Vagina (tissue), 2 donors: ENCODE measurements around the gene PTPRG. TPM values are rescaled to one million over a fixed set of nuclear protein-coding genes. Genes with fewer than 3 reads are reported as not detected.

Experiments used
- DNase-seq, 2 donors: peaks; one replicate each; pipeline ENCODE4 v3.0.0-alpha.2; 2017; ENCODE audit errors: extremely low spot score in 2 of 2
- H3K27ac ChIP-seq: fragments of 200-600 bp; sonication (generic); one replicate; pipeline ENCODE4 v1.5.1; 2019
- H3K27me3 ChIP-seq: fragments of 200-600 bp; sonication (generic); one replicate; pipeline ENCODE4 v1.5.1; 2019
- H3K36me3 ChIP-seq, 2 donors: fragments of 200-600 bp; sonication (generic); one replicate each; pipeline ENCODE4 v1.5.1; 2017 to 2019
- H3K4me1 ChIP-seq: fragments of 200-600 bp; sonication (generic); one replicate; pipeline ENCODE4 v1.5.1; 2019
- H3K4me3 ChIP-seq, 2 donors: fragments of 200-600 bp; sonication (generic); 1 replicate in 1 of 2; 2 replicates in 1 of 2; pipeline ENCODE4 v1.5.1; 2016 to 2019
- H3K9me3 ChIP-seq: fragments of 200-600 bp; sonication (generic); one replicate; pipeline ENCODE4 v1.5.1; 2019
- POLR2A ChIP-seq, 2 donors: fragments of 450-650 bp; IDR thresholded peaks; one replicate each; pipeline ENCODE4 v1.6.1; 2017; ENCODE audit warnings: antibody characterized with exemption in 2 of 2, mild to moderate bottlenecking in 2 of 2, moderate library complexity in 2 of 2
- POLR2AphosphoS5 ChIP-seq, 2 donors: sonication (generic); formaldehyde crosslinking; IDR thresholded peaks; one replicate each; pipeline ENCODE4 v1.9.0; 2017; ENCODE audit warnings: antibody characterized with exemption in 2 of 2, mild to moderate bottlenecking in 2 of 2, low read depth in 1 of 2; ENCODE audit not compliant: insufficient read depth in 1 of 2
- intact Hi-C: fragments of 100-400 bp; cut with DNase I; formaldehyde crosslinking; loops from one replicate; pipeline ENCODE4 v1.15.1; 2023
- total RNA-seq: library from RNA; depleted of rRNA; stranded (reverse); fragments of >200 nt; gene quantifications from one replicate; pipeline ENCODE4 v1.2.3, GENCODE V29; 2016
- TF ChIP-seq, protein P1 (sequence below), 3 experiments: fragments of 450-650 bp in 2 of 3; fragments of 200-600 bp in 1 of 3; sonication (generic) in 1 of 3; IDR thresholded peaks; one replicate each; pipeline ENCODE4 v1.5.1; 2017 to 2019; ENCODE audit warnings: antibody characterized with exemption in 3 of 3, mild to moderate bottlenecking in 2 of 3, moderate library complexity in 2 of 3

PTPRG gene
- total RNA-seq, 1 donor from 2014 or later: 47.6 TPM

DNA sequence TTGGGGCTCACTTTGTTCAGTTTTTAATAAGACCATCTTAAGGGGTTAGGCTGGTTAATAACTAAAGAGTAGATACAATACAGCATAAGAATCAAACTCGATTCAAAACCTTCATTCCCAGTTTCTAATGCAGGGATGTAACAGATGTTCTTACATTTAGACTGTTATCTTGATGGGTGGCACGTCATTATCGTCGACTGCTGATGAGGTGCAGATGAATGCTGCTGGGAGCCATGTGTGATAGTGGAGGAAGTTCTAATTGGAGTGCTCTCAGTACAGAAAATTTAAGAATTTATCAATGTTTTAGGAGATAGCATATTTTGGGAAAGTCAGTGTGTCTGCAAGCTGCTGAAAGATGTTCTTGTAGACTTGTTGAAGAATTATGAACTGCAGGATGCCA lies 331.5 kb downstream of the PTPRG start:
- H3K27ac ChIP-seq: no peak overlapping the region
- H3K36me3 ChIP-seq: no peaks in the 10 kb centered on the region
- no peaks in the 10 kb centered on the region for H3K9me3 ChIP-seq
- intact Hi-C loops: no loop called here
- no peak for DNase-seq
- H3K4me3 ChIP-seq: no peak overlapping the region
- no peaks in the 10 kb centered on the region for H3K27me3 ChIP-seq
- no peak for TF ChIP-seq POLR2AphosphoS5 (IDR thresholded peaks at IDR 0.05; ENCODE audit: insufficient read depth in 1 of 2, low read depth in 1 of 2)
- no peak for TF ChIP-seq POLR2A (IDR thresholded peaks at IDR 0.05)
- TF ChIP-seq, protein P1, sequence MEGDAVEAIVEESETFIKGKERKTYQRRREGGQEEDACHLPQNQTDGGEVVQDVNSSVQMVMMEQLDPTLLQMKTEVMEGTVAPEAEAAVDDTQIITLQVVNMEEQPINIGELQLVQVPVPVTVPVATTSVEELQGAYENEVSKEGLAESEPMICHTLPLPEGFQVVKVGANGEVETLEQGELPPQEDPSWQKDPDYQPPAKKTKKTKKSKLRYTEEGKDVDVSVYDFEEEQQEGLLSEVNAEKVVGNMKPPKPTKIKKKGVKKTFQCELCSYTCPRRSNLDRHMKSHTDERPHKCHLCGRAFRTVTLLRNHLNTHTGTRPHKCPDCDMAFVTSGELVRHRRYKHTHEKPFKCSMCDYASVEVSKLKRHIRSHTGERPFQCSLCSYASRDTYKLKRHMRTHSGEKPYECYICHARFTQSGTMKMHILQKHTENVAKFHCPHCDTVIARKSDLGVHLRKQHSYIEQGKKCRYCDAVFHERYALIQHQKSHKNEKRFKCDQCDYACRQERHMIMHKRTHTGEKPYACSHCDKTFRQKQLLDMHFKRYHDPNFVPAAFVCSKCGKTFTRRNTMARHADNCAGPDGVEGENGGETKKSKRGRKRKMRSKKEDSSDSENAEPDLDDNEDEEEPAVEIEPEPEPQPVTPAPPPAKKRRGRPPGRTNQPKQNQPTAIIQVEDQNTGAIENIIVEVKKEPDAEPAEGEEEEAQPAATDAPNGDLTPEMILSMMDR (IDR thresholded peaks at IDR 0.05): no peak
- peaks cover 28% of the 10 kb centered on the region for H3K4me1 ChIP-seq

DNA sequence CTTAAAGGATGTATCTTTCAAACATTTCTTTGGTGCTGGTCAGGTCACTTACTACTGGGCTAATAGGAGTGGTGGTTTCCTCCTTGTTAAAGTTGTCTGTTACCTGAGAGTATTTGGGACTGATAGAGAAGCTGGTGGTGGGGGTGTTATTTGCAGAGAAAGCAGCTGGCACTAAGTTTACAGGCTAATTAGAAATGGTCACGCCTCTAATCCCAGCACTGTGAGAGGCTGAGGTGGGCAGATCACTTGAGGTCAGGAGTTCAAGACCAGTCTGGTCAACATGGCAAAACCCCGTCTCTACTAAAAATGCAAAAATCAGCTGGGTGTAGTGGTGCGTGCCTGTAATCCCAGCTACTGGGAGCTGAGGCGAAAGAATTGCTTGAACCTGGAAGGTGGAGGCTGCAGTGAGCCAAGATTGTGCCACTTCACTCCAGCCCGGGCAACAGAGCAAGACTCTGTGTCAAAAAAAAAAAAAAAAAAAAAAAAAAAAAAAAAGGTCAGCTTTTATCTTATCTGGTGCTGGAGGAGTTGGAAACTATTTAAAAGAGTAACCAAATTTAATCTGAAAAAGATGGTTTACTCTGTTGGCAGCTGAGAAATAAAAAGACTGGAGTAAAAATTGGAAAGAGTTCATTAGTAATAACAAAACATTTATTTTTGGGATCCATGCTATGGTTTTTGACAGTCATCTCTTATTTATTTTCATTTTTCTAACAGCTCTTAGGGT lies 332.6 kb downstream of the PTPRG start:
- TF ChIP-seq, protein P1 (IDR thresholded peaks at IDR 0.05): no peak
- TF ChIP-seq POLR2A (IDR thresholded peaks at IDR 0.05): no peak
- no peak for TF ChIP-seq POLR2AphosphoS5 (IDR thresholded peaks at IDR 0.05; ENCODE audit: insufficient read depth in 1 of 2, low read depth in 1 of 2)
- Histone ChIP-seq H3K36me3 (no peaks in the 10 kb centered on the region), H3K4me3 (no peak overlapping the region), H3K27me3 (no peaks in the 10 kb centered on the region), H3K9me3 (no peaks in the 10 kb centered on the region), H3K4me1 (peaks cover 28% of the 10 kb centered on the region), H3K27ac (no peak overlapping the region)
- intact Hi-C loops: no loop called here
- DNase-seq: no peak

DNA sequence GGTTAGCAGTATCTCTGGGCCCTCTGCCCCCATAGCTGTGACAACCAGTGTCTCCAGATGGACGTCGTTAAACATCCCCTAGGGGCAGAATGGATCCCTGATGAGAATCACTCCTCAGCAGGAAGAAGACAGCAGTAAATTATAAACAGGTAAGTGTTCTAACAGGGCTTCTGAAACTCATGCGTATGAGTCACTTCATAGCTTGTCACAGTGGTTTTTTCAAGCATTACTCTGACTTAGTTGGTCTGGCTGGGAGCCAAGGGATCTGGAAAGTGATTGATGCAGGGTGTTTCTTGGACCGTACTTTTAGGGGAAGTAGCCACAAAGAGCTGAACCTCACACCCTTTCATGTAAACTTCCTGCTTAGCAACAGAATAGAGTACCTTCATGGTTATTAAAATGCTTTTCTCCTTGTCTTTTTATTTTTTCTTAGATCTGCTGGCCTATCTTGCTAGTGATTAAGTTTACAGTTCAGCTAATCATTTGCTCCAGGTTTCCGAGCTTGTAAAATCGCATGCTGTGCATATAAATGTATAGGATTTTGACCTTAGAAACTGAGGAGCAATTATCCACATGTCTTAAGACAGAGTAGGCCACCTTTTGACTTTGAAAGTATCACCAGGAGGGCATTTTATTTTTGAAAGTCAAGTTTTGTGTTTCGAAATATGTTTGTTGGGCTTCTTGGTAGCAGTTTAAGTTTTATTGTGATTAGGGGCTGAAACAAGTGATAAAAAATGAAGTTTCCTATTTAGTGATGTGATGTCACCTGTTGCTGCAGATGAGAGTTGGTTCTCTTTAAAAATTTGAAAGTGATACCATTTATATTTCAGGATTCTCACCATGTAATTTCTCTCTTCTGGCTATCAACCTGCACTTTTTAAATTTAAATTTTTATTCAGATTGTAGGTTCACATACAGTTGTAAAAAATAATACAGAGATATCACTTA lies 333.9 kb downstream of the PTPRG start:
- peak in 1 of 2 donors; percentile 67 for TF ChIP-seq POLR2AphosphoS5 (IDR thresholded peaks at IDR 0.05; ENCODE audit: insufficient read depth in 1 of 2, low read depth in 1 of 2)
- no peak for TF ChIP-seq POLR2A (IDR thresholded peaks at IDR 0.05)
- TF ChIP-seq, protein P1 (IDR thresholded peaks at IDR 0.05): no peak
- no peak overlapping the region for H3K4me3 ChIP-seq
- peaks cover 21% of the 10 kb centered on the region for H3K4me1 ChIP-seq
- H3K36me3 ChIP-seq: no peaks in the 10 kb centered on the region
- H3K9me3 ChIP-seq: no peaks in the 10 kb centered on the region
- no peak overlapping the region for H3K27ac ChIP-seq
- DNase-seq: no peak
- intact Hi-C loops: no loop called here
- H3K27me3 ChIP-seq: no peaks in the 10 kb centered on the region

DNA sequence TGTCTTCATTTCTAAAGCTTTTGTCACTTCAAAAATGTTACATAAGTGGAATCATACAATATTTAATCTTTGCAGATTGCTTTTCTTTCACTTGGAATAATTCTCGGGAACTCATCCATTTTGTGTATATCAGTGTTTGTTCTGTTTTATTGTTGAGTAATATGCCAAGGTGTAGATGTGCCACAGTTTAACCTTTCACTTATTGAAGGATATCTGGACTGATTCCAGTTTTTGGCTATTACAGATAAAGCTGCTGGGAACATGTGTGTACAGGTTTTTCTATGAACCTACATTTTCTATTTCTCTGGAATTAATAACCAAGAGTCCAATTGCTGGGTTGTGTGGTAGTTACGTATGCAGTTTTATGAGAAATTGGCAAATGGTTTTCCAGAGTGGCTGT lies 334.9 kb downstream of the PTPRG start:
- Histone ChIP-seq H3K27ac (no peak overlapping the region), H3K36me3 (no peaks in the 10 kb centered on the region), H3K9me3 (no peaks in the 10 kb centered on the region), H3K27me3 (no peaks in the 10 kb centered on the region), H3K4me3 (no peak overlapping the region), H3K4me1 (peaks cover 21% of the 10 kb centered on the region)
- no peak for DNase-seq
- intact Hi-C loops: no loop called here
- TF ChIP-seq POLR2AphosphoS5 (IDR thresholded peaks at IDR 0.05; ENCODE audit: insufficient read depth in 1 of 2, low read depth in 1 of 2) (no peak), POLR2A (IDR thresholded peaks at IDR 0.05) (no peak)
- TF ChIP-seq, protein P1 (IDR thresholded peaks at IDR 0.05): no peak
